ENCODE measurements around the gene GPR148.
"Not testable (repeated sequence)": the region's sequence is repeated elsewhere in the genome, so short reads cannot be mapped to it uniquely, and the experiment has no call there.

The GPR148 gene

GRCh38 chr2:130728549-130729316, at the start of gene GPR148:
TSS of gene GPR148 (plus strand) at chr2:130729070. CDS start at chr2:130729152, 82 bp downstream.
- DNase-seq (ENCODE audit: low spot score): no peak

DNA sequence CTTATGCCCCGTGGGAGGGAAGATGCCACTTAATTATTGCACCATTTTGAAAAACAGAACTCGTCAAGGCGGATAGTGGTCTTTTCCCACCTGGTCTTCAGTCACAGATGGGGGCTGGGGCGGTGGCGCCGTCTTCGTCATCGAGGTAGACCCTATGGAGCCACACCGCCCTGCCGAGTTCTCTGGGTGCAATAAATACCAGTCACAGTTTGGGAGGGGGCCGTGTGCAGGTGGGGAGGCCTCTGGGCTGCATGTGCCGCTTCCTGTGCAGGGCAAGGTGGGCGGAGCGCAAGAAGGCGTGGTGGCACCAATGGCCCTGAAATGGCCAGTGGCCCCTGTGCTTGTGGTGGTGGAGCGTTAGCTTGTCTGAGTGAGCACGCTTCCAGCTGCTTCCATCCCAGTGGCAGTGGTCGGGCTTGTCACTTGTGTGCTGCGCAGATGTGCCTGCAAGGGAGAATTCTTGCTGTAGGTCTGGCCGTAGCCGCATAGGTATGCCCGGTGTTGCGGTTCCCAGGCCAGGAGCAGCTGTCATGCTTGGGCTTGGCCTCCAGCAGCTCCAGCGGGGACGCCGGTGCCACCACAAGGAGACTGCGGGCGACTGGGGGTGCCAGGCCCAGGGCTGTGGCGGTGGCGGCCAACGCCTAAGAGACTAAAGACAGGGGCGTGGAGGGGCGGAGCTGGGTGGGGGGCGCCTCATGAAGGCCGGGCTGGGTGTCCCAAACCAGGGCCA, 36.7 kb upstream of the GPR148 start:
- not testable (repeated sequence) for DNase-seq (ENCODE audit: low spot score)

- DNase-seq (ENCODE audit: low spot score): peak; percentile 57
These were observed 35.4 kb upstream of the GPR148 start for GRCh38 chr2:130693474-130693873.

- not testable (repeated sequence) for DNase-seq (ENCODE audit: low spot score)
These were observed 25.6 kb upstream of the GPR148 start for GRCh38 chr2:130703250-130703649.

DNA sequence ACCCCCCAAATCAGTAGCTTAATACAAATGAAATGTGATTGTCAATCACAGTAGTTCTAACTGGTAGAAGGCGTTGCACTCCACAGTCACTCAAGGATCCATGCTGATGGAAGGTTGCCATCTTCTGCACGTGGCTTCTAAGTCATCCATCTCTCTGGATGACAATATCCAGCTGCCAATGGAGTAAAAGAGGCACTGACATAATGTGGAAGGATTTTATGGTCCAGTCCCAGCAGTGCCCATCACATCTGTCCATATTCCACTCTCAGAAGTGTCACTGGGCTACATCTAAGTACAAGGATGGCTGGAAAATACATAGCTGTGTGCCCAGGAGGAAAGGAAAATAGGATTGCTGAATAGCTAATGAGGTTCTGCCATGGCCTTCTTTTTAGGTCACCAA, 14.1 kb upstream of the GPR148 start:
- not testable (repeated sequence) for DNase-seq (ENCODE audit: low spot score)

DNA sequence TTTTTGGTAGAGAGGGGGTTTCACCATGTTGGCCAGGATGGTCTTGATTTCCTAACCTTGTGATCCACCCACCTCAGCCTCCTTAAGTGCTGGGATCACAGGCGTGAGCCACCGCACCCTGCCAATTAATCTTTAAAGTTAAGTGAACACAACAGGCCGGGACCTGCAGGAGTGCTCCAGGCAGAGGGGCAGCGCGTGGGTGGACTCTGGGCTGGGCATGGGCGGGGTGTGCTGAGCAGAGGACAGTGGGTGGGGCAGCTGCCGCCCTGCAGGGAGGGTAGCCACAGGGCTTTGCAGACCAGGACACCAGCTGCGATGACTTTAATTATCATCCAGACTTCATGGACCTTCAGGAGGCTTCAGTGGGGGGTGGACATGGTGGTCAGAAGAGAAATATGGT, 8.8 kb upstream of the GPR148 start:
- no peak for DNase-seq (ENCODE audit: low spot score)

GRCh38 chr2:130720528-130720927, 8.3 kb upstream of the GPR148 start:
- DNase-seq (ENCODE audit: low spot score): no peak

DNA sequence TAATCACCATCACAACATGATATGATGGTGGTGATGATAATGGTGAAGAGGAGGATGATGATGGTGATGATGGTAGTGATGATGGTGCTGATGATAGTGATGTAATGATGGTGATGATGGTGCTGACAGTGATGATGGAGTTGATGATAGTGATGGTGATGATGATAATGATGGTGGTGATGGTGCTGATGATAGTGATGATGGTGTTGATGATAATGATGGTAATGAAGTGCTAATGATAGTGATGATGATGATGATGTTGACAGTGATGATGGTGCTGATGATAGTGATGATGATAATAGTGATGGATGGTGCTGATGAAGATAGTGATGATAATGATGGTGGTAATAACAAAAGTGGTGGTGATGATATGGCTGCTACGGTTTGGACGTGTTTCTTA, 4.4 kb upstream of the GPR148 start:
- no peak for DNase-seq (ENCODE audit: low spot score)

DNA sequence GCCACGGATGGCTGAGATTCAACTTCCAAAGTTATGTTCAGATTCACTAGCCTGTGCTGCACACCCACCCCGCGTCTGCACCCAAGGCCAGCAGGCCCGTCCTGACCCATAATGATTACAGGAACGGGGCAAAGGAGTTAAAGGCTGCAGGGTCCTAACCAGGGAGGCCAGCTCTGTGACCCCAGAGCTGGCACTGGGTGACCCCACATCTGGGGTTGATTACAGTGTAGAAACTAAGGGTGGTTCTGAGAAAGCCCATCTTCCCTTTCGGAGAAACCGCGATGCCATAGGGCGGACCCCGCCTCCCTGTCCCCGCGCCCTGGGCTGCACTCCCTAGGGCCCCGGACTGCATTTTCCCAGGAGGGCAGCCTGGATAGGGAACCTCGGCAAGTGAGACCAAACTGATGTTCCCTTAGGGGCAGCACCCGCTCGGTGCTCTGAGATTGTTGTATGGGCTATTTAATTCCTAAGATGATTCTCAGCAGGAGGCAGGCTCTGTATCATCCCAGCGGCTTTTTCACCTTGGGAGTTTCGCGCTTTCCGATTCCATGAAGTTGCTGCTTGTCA, 2.2 kb upstream of the GPR148 start:
- no peak for DNase-seq (ENCODE audit: low spot score)

- peak; percentile 82 for DNase-seq (ENCODE audit: low spot score)
These were observed 1.5 kb upstream of the GPR148 start for GRCh38 chr2:130727286-130727924.

DNA sequence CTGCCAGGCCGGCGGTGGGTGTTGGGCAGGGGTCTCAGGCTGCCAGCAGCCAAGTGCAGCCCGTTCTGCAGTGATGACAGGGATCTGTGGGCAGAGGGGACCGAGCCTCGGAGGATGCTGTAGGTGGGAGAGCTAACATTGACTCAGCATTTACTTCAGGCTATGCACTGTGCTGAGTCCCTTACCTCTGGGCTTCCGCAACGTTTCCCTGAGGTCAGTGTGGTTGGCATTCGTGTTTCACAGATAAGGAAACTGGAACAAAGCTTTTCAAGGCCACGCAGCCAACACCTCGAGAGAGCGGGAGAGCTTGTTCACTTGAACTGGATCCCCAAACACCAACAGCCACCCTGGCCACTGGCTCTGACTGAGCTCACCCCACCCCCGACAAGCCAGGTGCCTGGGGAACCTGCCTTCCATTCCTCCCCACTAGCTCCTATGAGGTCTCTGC, 839 bp upstream of the GPR148 start:
- DNase-seq (ENCODE audit: low spot score): no peak

DNA sequence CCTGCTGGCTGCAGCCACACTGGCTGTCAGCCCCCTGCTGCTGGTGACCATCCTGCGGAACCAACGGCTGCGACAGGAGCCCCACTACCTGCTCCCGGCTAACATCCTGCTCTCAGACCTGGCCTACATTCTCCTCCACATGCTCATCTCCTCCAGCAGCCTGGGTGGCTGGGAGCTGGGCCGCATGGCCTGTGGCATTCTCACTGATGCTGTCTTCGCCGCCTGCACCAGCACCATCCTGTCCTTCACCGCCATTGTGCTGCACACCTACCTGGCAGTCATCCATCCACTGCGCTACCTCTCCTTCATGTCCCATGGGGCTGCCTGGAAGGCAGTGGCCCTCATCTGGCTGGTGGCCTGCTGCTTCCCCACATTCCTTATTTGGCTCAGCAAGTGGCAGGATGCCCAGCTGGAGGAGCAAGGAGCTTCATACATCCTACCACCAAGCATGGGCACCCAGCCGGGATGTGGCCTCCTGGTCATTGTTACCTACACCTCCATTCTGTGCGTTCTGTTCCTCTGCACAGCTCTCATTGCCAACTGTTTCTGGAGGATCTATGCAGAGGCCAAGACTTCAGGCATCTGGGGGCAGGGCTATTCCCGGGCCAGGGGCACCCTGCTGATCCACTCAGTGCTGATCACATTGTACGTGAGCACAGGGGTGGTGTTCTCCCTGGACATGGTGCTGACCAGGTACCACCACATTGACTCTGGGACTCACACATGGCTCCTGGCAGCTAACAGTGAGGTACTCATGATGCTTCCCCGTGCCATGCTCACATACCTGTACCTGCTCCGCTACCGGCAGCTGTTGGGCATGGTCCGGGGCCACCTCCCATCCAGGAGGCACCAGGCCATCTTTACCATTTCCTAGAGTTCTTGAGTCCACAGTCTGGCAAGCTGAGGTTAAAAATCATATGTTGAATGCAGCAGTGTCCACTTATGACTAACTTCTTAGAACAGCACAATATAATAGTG, 741 bp downstream of the GPR148 start:
- no peak for DNase-seq (ENCODE audit: low spot score)

GRCh38 chr2:130732257-130732656, 3.4 kb downstream of the GPR148 start:
- DNase-seq (ENCODE audit: low spot score): not testable (repeated sequence)

GRCh38 chr2:130735200-130735599, 6.3 kb downstream of the GPR148 start:
- no peak for DNase-seq (ENCODE audit: low spot score)

DNA sequence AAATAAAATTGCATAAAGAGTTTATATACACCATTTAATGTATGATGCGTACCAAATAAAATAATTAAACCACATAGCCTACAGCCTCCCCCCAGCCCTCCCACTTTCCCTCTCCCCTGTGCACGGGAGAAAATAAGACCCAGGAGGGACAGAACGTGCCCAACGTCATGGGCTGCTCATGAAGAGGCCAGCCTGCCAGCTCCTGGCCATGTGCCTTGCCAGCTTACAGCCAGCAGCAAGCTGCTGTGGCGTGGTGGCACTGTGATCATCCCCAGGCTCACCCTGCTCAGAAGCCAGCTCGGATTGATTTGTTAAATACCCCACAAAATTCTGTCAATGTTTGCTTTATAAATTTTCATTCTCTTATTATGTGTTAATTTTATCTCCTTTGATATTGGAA, 7.6 kb downstream of the GPR148 start:
- DNase-seq (ENCODE audit: low spot score): no peak

DNA sequence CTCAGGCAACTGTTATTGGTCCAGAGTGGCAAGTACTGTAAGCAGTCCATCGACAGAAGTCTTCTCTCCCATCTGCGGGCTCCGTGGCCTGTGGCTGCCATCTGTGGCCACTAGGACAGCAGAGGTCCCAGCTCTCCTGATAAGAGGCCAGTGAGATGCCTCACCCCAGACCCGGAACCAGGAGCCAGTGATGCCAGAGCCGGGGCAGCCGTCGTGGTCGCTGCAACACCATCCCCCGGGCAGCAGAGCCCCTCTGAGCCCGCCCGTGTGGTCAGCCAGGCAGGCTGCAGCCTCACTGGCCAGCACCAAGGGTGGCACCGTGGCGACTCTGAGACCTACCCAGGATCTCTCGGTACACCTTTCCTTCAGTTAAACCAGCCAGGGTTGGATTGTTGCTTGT, 8.7 kb downstream of the GPR148 start:
- DNase-seq (ENCODE audit: low spot score): no peak

DNA sequence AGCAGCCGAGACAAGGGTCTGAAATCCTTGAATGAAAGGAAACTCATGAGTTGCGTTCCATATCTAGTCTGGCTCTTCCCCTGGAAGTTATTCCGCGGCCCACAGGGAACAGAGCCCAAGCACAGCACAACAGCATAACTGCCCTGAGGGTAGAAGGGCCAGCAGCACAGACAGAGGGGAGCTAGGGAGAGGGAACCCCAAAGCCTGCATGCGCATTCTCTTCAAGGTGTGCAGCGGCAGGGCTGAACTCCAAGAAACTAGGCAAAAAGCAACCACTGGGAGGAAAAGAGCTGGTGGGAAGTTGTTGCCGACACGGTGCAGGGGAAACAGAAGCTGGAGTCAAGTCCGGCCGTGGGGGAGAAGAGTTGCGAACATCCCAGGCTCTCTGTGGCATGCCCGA, 11.8 kb downstream of the GPR148 start:
- DNase-seq (ENCODE audit: low spot score): no peak

DNA sequence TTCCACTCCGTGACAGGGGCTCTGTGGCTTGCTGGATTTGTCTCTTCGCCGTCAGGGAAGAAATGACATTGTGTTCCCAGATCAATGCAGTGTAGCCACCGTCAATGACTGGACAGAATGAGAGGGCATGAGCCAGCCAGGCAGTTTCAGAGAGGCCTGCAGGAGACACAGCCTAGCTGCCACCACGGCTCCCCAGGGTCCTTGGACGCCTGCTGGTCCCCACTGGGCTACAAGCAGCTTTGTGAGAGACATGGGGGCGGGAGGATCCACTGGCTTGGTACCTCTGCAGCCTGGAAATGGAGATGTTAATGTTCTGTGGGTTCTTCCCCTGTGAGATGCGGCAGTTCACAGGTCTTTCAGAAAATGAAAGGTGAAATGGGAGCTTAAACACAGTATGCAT, 14.4 kb downstream of the GPR148 start:
- no peak for DNase-seq (ENCODE audit: low spot score)

- DNase-seq (ENCODE audit: low spot score): no peak
These were observed 15.6 kb downstream of the GPR148 start for GRCh38 chr2:130744287-130745117.

DNA sequence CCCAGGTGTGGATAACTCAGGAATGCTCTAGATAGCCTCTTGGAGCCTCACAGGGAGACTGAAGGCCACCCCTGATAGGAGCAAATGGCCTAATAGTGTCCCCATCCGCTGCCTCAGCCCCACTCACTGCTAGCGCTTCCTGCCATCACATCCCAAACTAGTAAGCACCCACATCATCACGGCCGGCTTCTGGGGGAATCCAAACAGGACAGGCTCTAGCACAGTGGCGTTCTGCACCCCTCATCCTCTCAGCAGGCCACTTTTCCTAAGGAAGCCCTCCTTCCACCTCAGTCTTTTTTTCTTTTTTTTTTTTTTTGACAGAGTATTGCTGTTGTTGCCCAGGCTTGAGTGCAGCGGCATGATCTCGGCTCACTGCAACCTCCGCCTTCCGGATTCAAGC, 20.2 kb downstream of the GPR148 start:
- DNase-seq (ENCODE audit: low spot score): no peak
